OCI-LY7 (cell line): Measurements from ENCODE around the gene MINDY4B.

Experiments used
- CTCF ChIP-seq: fragments of 200-600 bp; sonication (generic); conservative IDR thresholded peaks from 2 replicates; pipeline ENCODE4 v1.5.1; 2014; ENCODE audit warnings: mild to moderate bottlenecking, antibody characterized with exemption, low read length, moderate library complexity, mixed read lengths
- EZH2phosphoT487 ChIP-seq: fragments of 200-600 bp; sonication (generic); IDR thresholded peaks from 2 replicates; pipeline ENCODE4 v1.6.1; 2018; ENCODE audit warnings: low read depth, borderline replicate concordance, mild to moderate bottlenecking, mixed run types, antibody characterized with exemption, low read length, moderate library complexity, mixed read lengths

GRCh38 chr3:150901793-150902192, 3.4 kb downstream of the MINDY4B start:
- no peak for TF ChIP-seq CTCF
- no peak for TF ChIP-seq EZH2phosphoT487
